ENCODE measurements around the gene TNFAIP3.

The TNFAIP3 gene

DNA sequence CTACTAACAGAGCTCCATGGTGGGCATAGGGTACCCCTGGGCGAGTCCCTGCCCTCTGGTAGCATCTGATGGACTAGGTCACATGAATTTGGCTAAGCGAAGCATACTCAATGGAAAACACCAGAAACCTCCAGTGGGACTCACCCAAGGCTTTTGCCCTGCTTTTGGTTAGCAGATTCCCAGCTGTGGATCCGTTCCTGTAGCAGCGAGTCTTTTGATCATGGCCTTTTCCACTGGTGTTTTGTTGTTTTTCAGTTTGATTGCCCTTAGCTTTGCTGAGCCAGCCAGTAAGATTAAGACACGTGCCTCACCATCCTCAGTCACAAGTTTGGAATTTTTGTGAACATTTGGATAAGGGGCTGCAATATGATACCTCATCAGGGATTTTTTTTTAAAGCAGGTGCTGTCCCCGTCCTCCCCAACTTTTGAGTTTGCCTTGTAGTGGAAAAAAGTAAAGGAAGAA lies 8.0 kb downstream of the TNFAIP3 start:
- no peak for DNase-seq
- Mint-ChIP-seq H3K27ac (peak overlapping the region; percentile 95), H3K36me3 (ENCODE audit: low read depth) (peaks cover 100% of the 10 kb centered on the region), H3K4me3 (peak overlapping the region; percentile 93), H3K4me1 (ENCODE audit: low read depth) (peaks cover 69% of the 10 kb centered on the region), H3K9me3 (no peaks in the 10 kb centered on the region), H3K27me3 (no peaks in the 10 kb centered on the region)

DNA sequence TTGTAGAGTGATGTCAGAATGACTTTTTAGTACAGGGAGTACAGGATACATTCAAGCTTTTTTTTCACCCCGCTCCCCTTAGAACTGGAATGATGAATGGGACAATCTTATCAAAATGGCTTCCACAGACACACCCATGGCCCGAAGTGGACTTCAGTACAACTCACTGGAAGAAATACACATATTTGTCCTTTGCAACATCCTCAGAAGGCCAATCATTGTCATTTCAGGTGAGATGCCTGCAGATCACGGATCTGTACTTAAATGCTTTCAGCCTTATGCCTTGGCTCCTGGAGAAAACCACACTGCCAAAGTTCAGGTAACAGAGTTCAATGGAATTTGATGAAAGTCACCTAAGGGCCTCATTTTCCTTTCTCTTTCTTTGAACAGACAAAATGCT lies 8.5 kb downstream of the TNFAIP3 start:
- Mint-ChIP-seq H3K4me1 (ENCODE audit: low read depth) (peaks cover 74% of the 10 kb centered on the region), H3K27me3 (no peaks in the 10 kb centered on the region)
- DNase-seq = no peak

DNA sequence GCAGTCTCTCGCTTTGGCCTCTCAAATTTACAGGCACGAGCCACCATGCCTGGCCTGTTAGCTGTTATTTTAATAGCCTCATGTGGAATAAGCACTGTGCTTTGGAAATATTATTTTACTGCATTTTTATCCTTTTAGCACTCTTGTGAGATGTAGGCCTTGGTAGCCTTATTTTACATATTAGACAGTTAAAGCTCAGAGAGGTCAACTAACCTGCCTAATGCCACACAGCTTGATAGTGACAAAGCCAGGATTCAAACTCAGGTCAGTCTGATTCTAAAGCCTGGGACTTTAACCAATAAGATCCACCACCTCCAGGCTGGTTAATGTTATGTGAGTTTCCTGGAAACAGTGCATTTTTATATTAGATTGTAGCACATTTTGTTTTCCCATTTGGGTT lies 9.5 kb downstream of the TNFAIP3 start:
- Mint-ChIP-seq H3K9me3 (no peaks in the 10 kb centered on the region), H3K27me3 (no peaks in the 10 kb centered on the region), H3K4me3 (peak overlapping the region; percentile 93), H3K4me1 (ENCODE audit: low read depth) (peaks cover 83% of the 10 kb centered on the region), H3K27ac (peak overlapping the region; percentile 95), H3K36me3 (ENCODE audit: low read depth) (peaks cover 100% of the 10 kb centered on the region)
- DNase-seq = no peak

More for the DNA sequence above, 8.5 kb downstream of the TNFAIP3 start:
- peaks cover 100% of the 10 kb centered on the region for H3K36me3 Mint-ChIP-seq (ENCODE audit: low read depth)
- H3K27ac Mint-ChIP-seq = peak overlapping the region; percentile 95
- H3K4me3 Mint-ChIP-seq = peak overlapping the region; percentile 93
- no peaks in the 10 kb centered on the region for H3K9me3 Mint-ChIP-seq

DNA sequence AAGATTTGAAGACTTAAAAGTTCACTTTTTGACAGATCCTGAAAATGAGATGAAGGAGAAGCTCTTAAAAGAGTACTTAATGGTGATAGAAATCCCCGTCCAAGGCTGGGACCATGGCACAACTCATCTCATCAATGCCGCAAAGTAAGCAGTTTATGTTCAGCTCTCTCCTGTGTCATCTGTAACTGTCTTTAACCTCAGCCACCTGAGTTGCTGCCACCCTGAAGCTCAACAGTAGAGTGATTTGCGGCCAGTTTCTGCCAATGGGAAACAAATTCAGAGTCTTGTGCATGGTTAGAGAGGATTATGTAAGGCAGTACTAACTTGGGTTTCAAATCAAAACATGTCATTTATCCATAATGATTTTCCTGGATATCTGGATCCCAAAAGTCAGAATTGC lies 10.1 kb downstream of the TNFAIP3 start:
- H3K27ac Mint-ChIP-seq = peak overlapping the region; percentile 95
- no peak for DNase-seq
- H3K27me3 Mint-ChIP-seq = no peaks in the 10 kb centered on the region
- no peaks in the 10 kb centered on the region for H3K9me3 Mint-ChIP-seq
- peak overlapping the region; percentile 93 for H3K4me3 Mint-ChIP-seq
- H3K4me1 Mint-ChIP-seq (ENCODE audit: low read depth) = peaks cover 89% of the 10 kb centered on the region
- peaks cover 100% of the 10 kb centered on the region for H3K36me3 Mint-ChIP-seq (ENCODE audit: low read depth)

DNA sequence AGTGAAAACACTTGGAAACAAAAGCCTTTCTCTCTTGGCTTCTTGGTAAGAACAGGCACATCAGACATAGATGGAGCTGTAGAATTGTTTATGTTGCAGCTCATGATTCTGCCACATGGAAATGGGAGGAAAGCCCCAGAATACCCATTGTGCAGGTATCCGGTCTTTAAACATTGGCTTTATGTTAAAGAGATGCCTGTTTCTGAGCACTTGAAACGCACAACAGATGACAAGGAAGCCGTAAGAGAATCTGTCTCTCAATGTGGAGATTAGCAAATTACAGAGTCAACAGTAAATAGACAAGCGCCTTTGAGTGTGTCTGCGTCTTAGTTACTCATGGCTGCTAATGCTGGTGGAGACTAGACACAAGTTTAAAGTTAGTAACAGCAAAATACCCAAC lies 10.5 kb downstream of the TNFAIP3 start:
- peaks cover 100% of the 10 kb centered on the region for H3K36me3 Mint-ChIP-seq (ENCODE audit: low read depth)
- H3K4me1 Mint-ChIP-seq (ENCODE audit: low read depth) = peaks cover 92% of the 10 kb centered on the region
- peak overlapping the region; percentile 95 for H3K27ac Mint-ChIP-seq
- H3K4me3 Mint-ChIP-seq = peak overlapping the region; percentile 93
- DNase-seq = no peak
- no peaks in the 10 kb centered on the region for H3K27me3 Mint-ChIP-seq
- H3K9me3 Mint-ChIP-seq = no peaks in the 10 kb centered on the region

DNA sequence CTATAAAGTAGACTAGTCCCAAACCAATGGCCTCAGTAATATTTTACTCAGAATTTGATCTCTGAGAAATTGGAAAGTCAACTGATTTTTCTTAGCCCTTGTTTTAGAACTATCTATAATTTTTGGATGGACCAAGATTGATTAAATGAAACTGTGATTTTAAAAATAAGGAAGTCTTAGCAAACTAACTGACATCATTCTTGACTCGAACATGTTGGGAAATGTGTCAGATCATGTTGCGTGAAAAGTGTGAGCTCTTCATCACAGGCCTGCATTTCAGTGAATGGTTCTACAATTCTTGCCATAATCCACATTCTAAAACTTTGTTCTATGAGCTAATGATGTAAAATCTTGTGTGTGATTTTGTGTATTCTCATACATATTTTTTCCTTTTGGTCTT lies 11.0 kb downstream of the TNFAIP3 start:
- peaks cover 99% of the 10 kb centered on the region for H3K36me3 Mint-ChIP-seq (ENCODE audit: low read depth)
- H3K27me3 Mint-ChIP-seq = no peaks in the 10 kb centered on the region
- peaks cover 94% of the 10 kb centered on the region for H3K4me1 Mint-ChIP-seq (ENCODE audit: low read depth)
- H3K27ac Mint-ChIP-seq = peak overlapping the region; percentile 95
- no peak for DNase-seq
- H3K4me3 Mint-ChIP-seq = peak overlapping the region; percentile 93
- H3K9me3 Mint-ChIP-seq = no peaks in the 10 kb centered on the region

DNA sequence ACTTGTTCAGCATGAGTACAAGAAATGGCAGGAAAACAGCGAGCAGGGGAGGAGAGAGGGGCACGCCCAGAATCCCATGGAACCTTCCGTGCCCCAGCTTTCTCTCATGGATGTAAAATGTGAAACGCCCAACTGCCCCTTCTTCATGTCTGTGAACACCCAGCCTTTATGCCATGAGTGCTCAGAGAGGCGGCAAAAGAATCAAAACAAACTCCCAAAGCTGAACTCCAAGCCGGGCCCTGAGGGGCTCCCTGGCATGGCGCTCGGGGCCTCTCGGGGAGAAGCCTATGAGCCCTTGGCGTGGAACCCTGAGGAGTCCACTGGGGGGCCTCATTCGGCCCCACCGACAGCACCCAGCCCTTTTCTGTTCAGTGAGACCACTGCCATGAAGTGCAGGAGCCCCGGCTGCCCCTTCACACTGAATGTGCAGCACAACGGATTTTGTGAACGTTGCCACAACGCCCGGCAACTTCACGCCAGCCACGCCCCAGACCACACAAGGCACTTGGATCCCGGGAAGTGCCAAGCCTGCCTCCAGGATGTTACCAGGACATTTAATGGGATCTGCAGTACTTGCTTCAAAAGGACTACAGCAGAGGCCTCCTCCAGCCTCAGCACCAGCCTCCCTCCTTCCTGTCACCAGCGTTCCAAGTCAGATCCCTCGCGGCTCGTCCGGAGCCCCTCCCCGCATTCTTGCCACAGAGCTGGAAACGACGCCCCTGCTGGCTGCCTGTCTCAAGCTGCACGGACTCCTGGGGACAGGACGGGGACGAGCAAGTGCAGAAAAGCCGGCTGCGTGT lies 11.6 kb downstream of the TNFAIP3 start:
- Mint-ChIP-seq H3K27ac (peak overlapping the region; percentile 95), H3K27me3 (no peaks in the 10 kb centered on the region), H3K36me3 (ENCODE audit: low read depth) (peaks cover 99% of the 10 kb centered on the region), H3K4me1 (ENCODE audit: low read depth) (peaks cover 96% of the 10 kb centered on the region), H3K9me3 (no peaks in the 10 kb centered on the region), H3K4me3 (peak overlapping the region; percentile 93)
- no peak for DNase-seq

DNA sequence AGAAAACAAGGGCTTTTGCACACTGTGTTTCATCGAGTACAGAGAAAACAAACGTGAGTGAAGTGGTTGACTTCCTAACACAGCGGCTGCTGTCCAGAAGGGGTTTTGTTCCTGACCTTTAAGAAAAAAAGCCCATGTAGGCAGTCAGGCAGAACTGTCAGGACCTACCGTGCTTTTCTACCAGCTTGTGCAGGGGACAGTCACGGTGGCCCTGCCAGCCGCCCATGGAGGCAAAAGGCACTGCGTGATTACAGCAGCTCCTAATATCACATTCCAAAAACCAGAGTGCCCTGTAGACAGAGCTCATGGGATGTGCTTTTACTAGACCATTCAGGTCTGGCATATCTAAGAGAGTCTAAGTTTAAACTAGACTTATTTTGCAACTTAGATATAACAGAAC lies 12.2 kb downstream of the TNFAIP3 start:
- Mint-ChIP-seq H3K36me3 (ENCODE audit: low read depth) (peaks cover 97% of the 10 kb centered on the region), H3K4me3 (peak overlapping the region; percentile 93), H3K27ac (peak overlapping the region; percentile 95), H3K27me3 (no peaks in the 10 kb centered on the region), H3K9me3 (no peaks in the 10 kb centered on the region), H3K4me1 (ENCODE audit: low read depth) (peaks cover 93% of the 10 kb centered on the region)
- DNase-seq = no peak

DNA sequence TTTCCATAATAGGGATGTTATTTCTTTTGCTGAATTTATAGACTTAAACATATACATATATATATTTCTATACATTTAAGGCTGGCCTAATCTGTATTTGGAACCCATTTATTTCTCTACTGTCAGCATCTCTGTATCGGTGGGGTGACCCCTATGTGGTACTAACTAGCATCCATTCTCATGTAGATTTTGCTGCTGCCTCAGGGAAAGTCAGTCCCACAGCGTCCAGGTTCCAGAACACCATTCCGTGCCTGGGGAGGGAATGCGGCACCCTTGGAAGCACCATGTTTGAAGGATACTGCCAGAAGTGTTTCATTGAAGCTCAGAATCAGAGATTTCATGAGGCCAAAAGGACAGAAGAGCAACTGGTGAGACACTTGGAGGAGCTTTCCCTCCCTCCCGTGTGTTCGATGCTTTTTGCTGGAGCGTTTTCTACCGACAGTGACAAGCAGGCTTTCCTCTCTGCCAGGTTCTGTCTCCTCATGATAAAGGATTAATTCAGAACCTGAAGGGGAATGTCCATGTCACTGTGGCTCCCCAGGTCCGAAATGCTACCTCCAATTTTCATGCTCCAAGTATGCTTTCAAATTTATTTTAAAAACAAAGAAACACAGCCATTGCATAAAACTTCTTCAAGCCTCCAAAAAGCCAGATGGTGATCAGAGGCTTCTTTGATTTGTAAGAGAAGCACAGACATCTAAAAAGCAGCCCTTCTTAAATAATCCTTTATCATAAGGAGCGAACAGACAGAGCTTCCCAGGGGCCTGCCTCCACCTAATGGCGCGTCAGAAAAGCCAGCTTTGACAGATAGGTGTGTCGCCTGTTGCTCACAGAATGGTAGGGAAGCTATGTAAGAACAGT lies 13.1 kb downstream of the TNFAIP3 start:
- Mint-ChIP-seq H3K9me3 (peaks cover 4% of the 10 kb centered on the region), H3K36me3 (ENCODE audit: low read depth) (peaks cover 95% of the 10 kb centered on the region), H3K27me3 (no peaks in the 10 kb centered on the region), H3K27ac (peak overlapping the region; percentile 95), H3K4me3 (peak overlapping the region; percentile 38), H3K4me1 (ENCODE audit: low read depth) (peaks cover 86% of the 10 kb centered on the region)
- no peak for DNase-seq

DNA sequence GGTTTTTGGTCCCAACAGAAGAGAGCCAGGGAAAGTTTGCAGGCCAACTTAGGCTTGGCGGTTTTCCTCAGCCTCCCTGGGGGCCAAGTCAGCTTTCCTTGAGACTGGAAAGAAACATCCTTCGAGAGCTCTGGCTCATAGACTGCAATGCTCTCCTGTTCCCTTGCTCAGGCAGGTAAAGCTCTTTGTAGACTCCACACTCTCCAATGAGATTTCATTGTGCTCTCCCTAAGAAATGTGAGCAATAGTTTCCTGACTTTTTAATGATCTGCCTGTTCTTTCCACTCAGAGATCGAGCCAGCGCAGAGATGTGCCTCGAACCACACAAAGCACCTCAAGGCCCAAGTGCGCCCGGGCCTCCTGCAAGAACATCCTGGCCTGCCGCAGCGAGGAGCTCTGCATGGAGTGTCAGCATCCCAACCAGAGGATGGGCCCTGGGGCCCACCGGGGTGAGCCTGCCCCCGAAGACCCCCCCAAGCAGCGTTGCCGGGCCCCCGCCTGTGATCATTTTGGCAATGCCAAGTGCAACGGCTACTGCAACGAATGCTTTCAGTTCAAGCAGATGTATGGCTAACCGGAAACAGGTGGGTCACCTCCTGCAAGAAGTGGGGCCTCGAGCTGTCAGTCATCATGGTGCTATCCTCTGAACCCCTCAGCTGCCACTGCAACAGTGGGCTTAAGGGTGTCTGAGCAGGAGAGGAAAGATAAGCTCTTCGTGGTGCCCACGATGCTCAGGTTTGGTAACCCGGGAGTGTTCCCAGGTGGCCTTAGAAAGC lies 13.9 kb downstream of the TNFAIP3 start:
- Mint-ChIP-seq H3K9me3 (peaks cover 10% of the 10 kb centered on the region), H3K4me1 (ENCODE audit: low read depth) (peaks cover 81% of the 10 kb centered on the region), H3K36me3 (ENCODE audit: low read depth) (peaks cover 95% of the 10 kb centered on the region), H3K27me3 (no peaks in the 10 kb centered on the region), H3K4me3 (peak overlapping the region; percentile 48), H3K27ac (peak overlapping the region; percentile 95)
- DNase-seq = no peak

DNA sequence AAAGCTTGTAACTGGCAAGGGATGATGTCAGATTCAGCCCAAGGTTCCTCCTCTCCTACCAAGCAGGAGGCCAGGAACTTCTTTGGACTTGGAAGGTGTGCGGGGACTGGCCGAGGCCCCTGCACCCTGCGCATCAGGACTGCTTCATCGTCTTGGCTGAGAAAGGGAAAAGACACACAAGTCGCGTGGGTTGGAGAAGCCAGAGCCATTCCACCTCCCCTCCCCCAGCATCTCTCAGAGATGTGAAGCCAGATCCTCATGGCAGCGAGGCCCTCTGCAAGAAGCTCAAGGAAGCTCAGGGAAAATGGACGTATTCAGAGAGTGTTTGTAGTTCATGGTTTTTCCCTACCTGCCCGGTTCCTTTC lies 14.4 kb downstream of the TNFAIP3 start:
- DNase-seq = no peak
- Mint-ChIP-seq H3K27ac (peak overlapping the region; percentile 95), H3K36me3 (ENCODE audit: low read depth) (peaks cover 95% of the 10 kb centered on the region), H3K9me3 (peaks cover 15% of the 10 kb centered on the region), H3K27me3 (no peaks in the 10 kb centered on the region), H3K4me3 (peak overlapping the region; percentile 48), H3K4me1 (ENCODE audit: low read depth) (peaks cover 80% of the 10 kb centered on the region)

DNA sequence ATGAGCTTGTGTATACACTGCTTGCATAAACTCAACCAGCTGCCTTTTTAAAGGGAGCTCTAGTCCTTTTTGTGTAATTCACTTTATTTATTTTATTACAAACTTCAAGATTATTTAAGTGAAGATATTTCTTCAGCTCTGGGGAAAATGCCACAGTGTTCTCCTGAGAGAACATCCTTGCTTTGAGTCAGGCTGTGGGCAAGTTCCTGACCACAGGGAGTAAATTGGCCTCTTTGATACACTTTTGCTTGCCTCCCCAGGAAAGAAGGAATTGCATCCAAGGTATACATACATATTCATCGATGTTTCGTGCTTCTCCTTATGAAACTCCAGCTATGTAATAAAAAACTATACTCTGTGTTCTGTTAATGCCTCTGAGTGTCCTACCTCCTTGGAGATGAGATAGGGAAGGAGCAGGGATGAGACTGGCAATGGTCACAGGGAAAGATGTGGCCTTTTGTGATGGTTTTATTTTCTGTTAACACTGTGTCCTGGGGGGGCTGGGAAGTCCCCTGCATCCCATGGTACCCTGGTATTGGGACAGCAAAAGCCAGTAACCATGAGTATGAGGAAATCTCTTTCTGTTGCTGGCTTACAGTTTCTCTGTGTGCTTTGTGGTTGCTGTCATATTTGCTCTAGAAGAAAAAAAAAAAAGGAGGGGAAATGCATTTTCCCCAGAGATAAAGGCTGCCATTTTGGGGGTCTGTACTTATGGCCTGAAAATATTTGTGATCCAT lies 15.3 kb downstream of the TNFAIP3 start:
- DNase-seq = no peak
- Mint-ChIP-seq H3K27me3 (no peaks in the 10 kb centered on the region), H3K4me1 (ENCODE audit: low read depth) (peaks cover 79% of the 10 kb centered on the region), H3K4me3 (no peak overlapping the region), H3K27ac (peak overlapping the region; percentile 95), H3K36me3 (ENCODE audit: low read depth) (peaks cover 95% of the 10 kb centered on the region), H3K9me3 (peaks cover 24% of the 10 kb centered on the region)

DNA sequence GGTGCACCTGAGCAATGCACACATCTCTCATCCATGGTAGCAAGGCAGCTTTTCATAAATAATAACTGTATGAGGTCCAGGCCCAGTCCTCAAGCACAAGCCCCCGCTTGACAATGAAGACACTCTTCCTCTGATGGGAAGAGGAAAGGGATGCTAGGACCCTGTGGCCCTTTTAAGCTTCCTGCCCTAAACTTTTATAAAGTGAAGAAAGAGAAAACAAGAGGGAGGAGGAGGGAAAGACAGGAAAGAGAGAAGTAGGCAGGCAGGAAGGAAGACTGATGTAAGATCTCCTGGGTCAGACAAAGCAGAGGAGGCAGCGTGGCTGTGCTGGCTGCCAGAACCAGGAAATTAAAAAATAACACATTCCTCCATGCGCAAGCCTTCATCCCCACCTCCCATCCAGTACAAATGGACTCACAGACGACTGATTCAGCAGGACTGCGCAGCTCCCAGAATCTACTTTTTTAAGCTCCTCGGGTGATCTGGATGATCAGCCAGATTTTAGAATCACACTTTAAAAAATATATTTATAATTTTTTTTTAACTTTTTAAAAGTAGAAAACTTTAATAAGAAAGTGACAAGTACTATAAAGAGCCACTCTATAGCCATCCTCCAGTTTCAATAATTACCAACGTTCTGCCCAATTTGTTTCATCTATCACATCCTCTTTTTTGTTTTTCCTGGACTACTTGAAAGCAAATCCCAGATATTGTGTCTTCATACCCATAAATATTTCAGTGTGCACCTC lies 16.5 kb downstream of the TNFAIP3 start:
- Mint-ChIP-seq H3K27ac (peak overlapping the region; percentile 91), H3K27me3 (no peaks in the 10 kb centered on the region), H3K4me3 (no peak overlapping the region), H3K4me1 (ENCODE audit: low read depth) (peaks cover 68% of the 10 kb centered on the region), H3K36me3 (ENCODE audit: low read depth) (peaks cover 91% of the 10 kb centered on the region), H3K9me3 (peaks cover 31% of the 10 kb centered on the region)
- DNase-seq = no peak

Measured in activated T-cell treated with anti-CD3 and anti-CD28 coated beads, Interleukin-2, amount 50 U/mL, for 24 hours (primary cell).